Kidney (tissue), 14 donors: ENCODE data around the gene TFF1. TPM values are rescaled to one million over a fixed set of nuclear protein-coding genes. Genes with fewer than 3 reads are reported as not detected.

ENCODE experiments used
- DNase-seq, 5 donors: peaks; one replicate each; pipeline ENCODE4 v3.0.0-alpha.2; 2013 to 2020
- FAIRE-seq: peaks from 2 replicates; lab custom pipeline; 2012; peaks lifted over from hg19 to GRCh38; lab: Jason Lieb, UNC
- H3K27ac ChIP-seq, 2 donors: one replicate each; pipeline ENCODE4 v1.7.0; 2013; ENCODE audit warnings: low read depth in 2 of 2, low read length in 2 of 2, inconsistent platforms in 1 of 2
- H3K27me3 ChIP-seq: one replicate; pipeline ENCODE4 v1.7.1; 2013; ENCODE audit warnings: low read length, inconsistent platforms; ENCODE audit not compliant: control insufficient read depth, insufficient read depth
- H3K36me3 ChIP-seq, 3 donors: one replicate each; pipeline versions ENCODE4 v1.7.0 to v1.7.1; 2013; ENCODE audit warnings: low read length in 3 of 3, control low read depth in 1 of 3, inconsistent platforms in 1 of 3; ENCODE audit not compliant: insufficient read depth in 3 of 3, control insufficient read depth in 2 of 3
- H3K4me1 ChIP-seq, 3 donors: one replicate each; pipeline versions ENCODE4 v1.7.0 to v1.7.1; 2013; ENCODE audit warnings: low read length in 3 of 3, inconsistent platforms in 1 of 3, low read depth in 1 of 3; ENCODE audit not compliant: control insufficient read depth in 2 of 3, insufficient read depth in 2 of 3
- H3K4me3 ChIP-seq, 3 donors: one replicate each; pipeline versions ENCODE4 v1.7.0 to v1.8.1; 2013; ENCODE audit warnings: low read length in 3 of 3, control low read depth in 1 of 3, inconsistent platforms in 1 of 3
- H3K9ac ChIP-seq, 3 donors: one replicate each; pipeline versions ENCODE4 v1.7.0 to v1.7.1; 2013; ENCODE audit warnings: low read length in 3 of 3, control low read depth in 1 of 3, inconsistent platforms in 1 of 3
- H3K9me3 ChIP-seq, 3 donors: one replicate each; pipeline versions ENCODE4 v1.7.0 to v1.7.1; 2013; ENCODE audit warnings: low read length in 3 of 3, control low read depth in 1 of 3, inconsistent platforms in 1 of 3; ENCODE audit not compliant: control insufficient read depth in 2 of 3, insufficient read depth in 1 of 3
- CTCF ChIP-seq: IDR thresholded peaks from 3 replicates; pipeline ENCODE4 v1.5.1; 2012; ENCODE audit warnings: mild to moderate bottlenecking, moderate library complexity, borderline replicate concordance; ENCODE audit not compliant: insufficient read depth; ENCODE audit errors: extremely low read depth
- intact Hi-C: fragments of 100-400 bp; cut with DNase I; formaldehyde crosslinking; loops from one replicate; pipeline ENCODE4 v1.11.1; 2022
- polyA plus RNA-seq: library from polyadenylated mRNA; stranded (reverse); fragments of 350-450 nt; fragmentation: Illumina TruSeq; extraction: RNeasy Lipid Tissue Mini Kit (QIAGEN cat#74804); gene quantifications from one replicate; pipeline ENCODE4 v1.2.3, GENCODE V29; 2014; ENCODE audit warnings: low read depth, low replicate concordance; ENCODE audit not compliant: insufficient read depth
- total RNA-seq: library from RNA; stranded (reverse); fragmentation: NEBNext Ultra II Directional; extraction: Animal tissue kit (Norgen Biotek cat#: 25700); gene quantifications from one replicate; pipeline ENCODE4 v1.2.1, GENCODE V29; 2021
- donor health status: control.
- donor health status: control.
- donor health status: control.
- donor health status: control.
- donor health status: control.
- donor health status: DM: yes; HTN: yes; CAD: no.
- donor health status: Normal renal cell carcinoma (clear cell type).

TFF1 gene
- total and polyA plus RNA-seq, 2 donors from 2014 or later, result not detected

- Histone ChIP-seq H3K27ac (no peak overlapping the region), H3K27me3 (no peaks in the 10 kb centered on the region), H3K4me3 (no peak overlapping the region), H3K9me3 (peaks cover 0 to 9% (median 0%) of the 10 kb centered on the region in 3 donors), H3K4me1 (no peaks in the 10 kb centered on the region), H3K9ac (no peak overlapping the region), H3K36me3 (no peaks in the 10 kb centered on the region)
- no peak for TF ChIP-seq CTCF
- DNase-seq, result no peak
- no peak for FAIRE-seq
- intact Hi-C loops, result loop anchor here (10.0 kb wide), 1 partner anchor 114 kb away; no protein-coding TSS in a partner anchor
Measured at GRCh38 chr21:42330380-42331371, 35.7 kb downstream of the TFF1 start.

GRCh38 chr21:42324896-42325295, 41.4 kb downstream of the TFF1 start:
- Histone ChIP-seq H3K9ac (no peak overlapping the region), H3K4me3 (no peak overlapping the region), H3K9me3 (peaks cover 0 to 5% (median 0%) of the 10 kb centered on the region in 3 donors), H3K27ac (no peak overlapping the region), H3K4me1 (no peaks in the 10 kb centered on the region), H3K36me3 (no peaks in the 10 kb centered on the region), H3K27me3 (no peaks in the 10 kb centered on the region)
- no peak for TF ChIP-seq CTCF
- DNase-seq, result no peak
- intact Hi-C loops, result no loop called here
- no peak for FAIRE-seq

- no peaks in the 10 kb centered on the region for H3K27me3 ChIP-seq
- TF ChIP-seq CTCF, result no peak
- H3K9me3 ChIP-seq, result peaks cover 0 to 5% (median 0%) of the 10 kb centered on the region in 3 donors
- intact Hi-C loops, result no loop called here
- H3K36me3 ChIP-seq, result no peaks in the 10 kb centered on the region
- H3K4me3 ChIP-seq, result no peak overlapping the region
- FAIRE-seq (no peak), DNase-seq (peak in 1 of 5 donors; percentile 12)
- H3K9ac ChIP-seq, result no peak overlapping the region
- no peaks in the 10 kb centered on the region for H3K4me1 ChIP-seq
- no peak overlapping the region for H3K27ac ChIP-seq
Measured at GRCh38 chr21:42321845-42322244, 44.5 kb downstream of the TFF1 start.
